Mucosa of rectum (tissue), 2 donors: ENCODE measurements around the gene GATA6.
A peak's percentile ranks its signal among the peaks of the same experiment; 100 is the strongest.

Source experiments
- H3K27ac ChIP-seq, 2 donors: one replicate each; pipeline ENCODE4 v1.7.0; 2013; ENCODE audit warnings: inconsistent platforms in 2 of 2, low read depth in 2 of 2, low read length in 2 of 2
- H3K27me3 ChIP-seq, 2 donors: one replicate each; pipeline ENCODE4 v1.7.0; 2013; ENCODE audit warnings: low read length in 2 of 2; ENCODE audit not compliant: control insufficient read depth in 2 of 2, insufficient read depth in 2 of 2
- H3K36me3 ChIP-seq, 2 donors: one replicate each; pipeline ENCODE4 v1.7.0; 2013; ENCODE audit warnings: low read length in 2 of 2; ENCODE audit not compliant: control insufficient read depth in 2 of 2, insufficient read depth in 2 of 2
- H3K4me1 ChIP-seq, 2 donors: one replicate each; pipeline ENCODE4 v1.7.0; 2013; ENCODE audit warnings: low read length in 2 of 2, mild to moderate bottlenecking in 1 of 2; ENCODE audit not compliant: control insufficient read depth in 2 of 2, insufficient read depth in 2 of 2
- H3K4me3 ChIP-seq, 2 donors: one replicate each; pipeline ENCODE4 v1.7.0; 2013; ENCODE audit warnings: low read length in 2 of 2
- H3K9ac ChIP-seq, 2 donors: one replicate each; pipeline ENCODE4 v1.7.0; 2013; ENCODE audit warnings: low read length in 2 of 2, low read depth in 1 of 2, mild to moderate bottlenecking in 1 of 2
- H3K9me3 ChIP-seq, 2 donors: one replicate each; pipeline ENCODE4 v1.7.0; 2013; ENCODE audit warnings: low read length in 2 of 2; ENCODE audit not compliant: control insufficient read depth in 2 of 2
- donor health status: healthy.
- donor health status: Normal muscosa, but diverticular disease.

The GATA6 gene

DNA sequence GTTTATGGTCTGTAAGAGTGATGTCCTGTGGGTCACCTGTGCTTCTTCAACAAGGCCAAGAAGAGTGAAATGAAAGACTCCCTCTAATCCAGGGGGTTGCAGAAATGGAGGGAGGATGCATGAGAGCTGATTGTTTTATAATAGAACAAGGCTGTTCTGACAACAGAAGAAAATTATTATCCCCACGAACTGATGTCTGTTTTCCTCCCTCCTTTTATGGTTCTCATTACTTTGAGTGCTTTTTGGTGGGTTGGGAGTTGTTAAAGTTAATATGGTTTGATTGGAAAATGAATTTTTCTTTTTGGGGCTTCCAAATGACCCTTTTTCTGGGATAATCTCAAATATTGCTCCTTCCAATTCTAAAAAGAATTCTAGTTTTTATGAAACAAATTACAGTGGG is 33.6 kb downstream of the GATA6 start:
- H3K9me3 ChIP-seq: no peaks in the 10 kb centered on the region
- H3K27me3 ChIP-seq: no peaks in the 10 kb centered on the region
- peaks cover 24% of the 10 kb centered on the region in 2 donors for H3K36me3 ChIP-seq
- H3K27ac ChIP-seq: no peak overlapping the region
- H3K4me1 ChIP-seq: peaks cover 0 to 10% of the 10 kb centered on the region in 2 donors
- H3K9ac ChIP-seq: no peak overlapping the region
- H3K4me3 ChIP-seq: no peak overlapping the region

DNA sequence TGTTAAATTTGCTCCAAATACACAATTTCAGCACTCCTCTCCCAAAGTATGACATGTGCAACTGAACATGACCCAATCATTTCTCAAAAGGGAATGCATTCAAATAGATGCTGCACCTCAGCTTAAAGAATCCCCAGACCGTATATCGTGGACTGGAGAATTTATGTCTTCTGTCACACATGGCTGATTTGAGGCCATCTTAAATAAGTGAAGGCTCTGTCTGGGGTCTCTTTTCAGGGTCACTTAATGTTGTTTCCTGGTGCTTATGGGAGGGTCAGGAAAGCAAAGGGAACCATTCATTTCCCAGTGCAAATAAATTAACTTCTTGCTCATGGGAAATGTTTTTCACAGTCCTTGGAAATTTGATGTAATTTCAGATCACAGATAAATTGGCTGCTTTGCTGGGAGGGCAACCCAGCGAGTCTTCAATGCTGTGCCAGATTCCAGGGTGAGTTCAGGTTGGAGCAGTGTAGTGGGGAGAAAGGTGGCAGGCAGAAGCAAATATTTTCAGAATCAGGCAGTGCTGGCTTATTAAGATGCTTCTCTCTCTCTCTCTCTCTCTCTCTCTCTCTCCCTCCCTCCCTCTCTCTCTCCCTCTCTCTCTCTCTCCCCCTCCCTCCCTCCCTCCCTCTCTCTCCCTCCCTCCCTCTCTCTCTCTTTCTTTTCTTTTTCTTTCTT is 34.3 kb downstream of the GATA6 start:
- Histone ChIP-seq H3K27ac (no peak overlapping the region), H3K36me3 (peaks cover 24% of the 10 kb centered on the region in 2 donors), H3K9me3 (no peaks in the 10 kb centered on the region), H3K4me3 (no peak overlapping the region), H3K9ac (no peak overlapping the region), H3K27me3 (no peaks in the 10 kb centered on the region), H3K4me1 (peaks cover 0 to 4% of the 10 kb centered on the region in 2 donors)

DNA sequence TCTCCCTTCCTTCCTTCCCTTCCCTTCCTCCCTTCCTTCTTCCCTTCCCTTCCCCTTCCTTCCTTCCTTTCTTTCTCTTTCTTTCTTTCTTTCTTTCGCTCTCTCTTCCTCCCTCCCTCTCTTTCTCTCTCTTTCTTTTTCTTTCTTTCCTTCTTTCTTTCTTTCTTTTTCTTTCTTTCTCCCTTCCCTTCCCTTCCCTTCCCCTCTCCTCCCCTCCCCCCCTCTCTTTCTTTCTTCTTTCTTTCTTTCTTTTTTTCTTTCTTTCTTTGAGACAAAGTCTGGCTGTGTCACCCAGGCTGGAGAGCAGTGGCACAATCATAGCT is 34.8 kb downstream of the GATA6 start:
- H3K36me3 ChIP-seq: peaks cover 21 to 24% of the 10 kb centered on the region in 2 donors
- no peaks in the 10 kb centered on the region for H3K27me3 ChIP-seq
- no peaks in the 10 kb centered on the region for H3K9me3 ChIP-seq
- no peaks in the 10 kb centered on the region for H3K4me1 ChIP-seq
- H3K9ac ChIP-seq: no peak overlapping the region
- H3K4me3 ChIP-seq: no peak overlapping the region
- no peak overlapping the region for H3K27ac ChIP-seq

DNA sequence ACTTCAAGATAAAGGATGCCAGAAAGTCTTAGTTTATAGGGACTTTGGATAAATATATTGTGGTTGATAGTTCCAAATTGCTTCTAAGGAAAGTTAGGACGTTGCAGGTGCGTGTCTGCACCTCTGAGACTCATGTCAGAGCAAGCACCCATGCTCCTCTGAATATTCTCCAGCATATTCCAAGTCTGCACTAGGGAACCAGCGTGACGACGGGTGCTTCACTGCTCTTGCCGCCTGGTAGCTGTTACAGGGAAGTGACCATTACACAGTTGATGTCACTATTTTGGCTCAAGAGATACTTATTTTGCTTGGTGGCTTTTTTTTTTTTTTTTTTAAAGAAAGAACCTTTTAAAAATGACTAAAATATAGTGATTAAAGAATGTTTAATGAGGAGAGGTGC is 35.6 kb downstream of the GATA6 start:
- H3K4me1 ChIP-seq: no peaks in the 10 kb centered on the region
- no peak overlapping the region for H3K27ac ChIP-seq
- H3K27me3 ChIP-seq: no peaks in the 10 kb centered on the region
- H3K4me3 ChIP-seq: no peak overlapping the region
- H3K36me3 ChIP-seq: peaks cover 19 to 24% of the 10 kb centered on the region in 2 donors
- H3K9ac ChIP-seq: no peak overlapping the region
- H3K9me3 ChIP-seq: no peaks in the 10 kb centered on the region

DNA sequence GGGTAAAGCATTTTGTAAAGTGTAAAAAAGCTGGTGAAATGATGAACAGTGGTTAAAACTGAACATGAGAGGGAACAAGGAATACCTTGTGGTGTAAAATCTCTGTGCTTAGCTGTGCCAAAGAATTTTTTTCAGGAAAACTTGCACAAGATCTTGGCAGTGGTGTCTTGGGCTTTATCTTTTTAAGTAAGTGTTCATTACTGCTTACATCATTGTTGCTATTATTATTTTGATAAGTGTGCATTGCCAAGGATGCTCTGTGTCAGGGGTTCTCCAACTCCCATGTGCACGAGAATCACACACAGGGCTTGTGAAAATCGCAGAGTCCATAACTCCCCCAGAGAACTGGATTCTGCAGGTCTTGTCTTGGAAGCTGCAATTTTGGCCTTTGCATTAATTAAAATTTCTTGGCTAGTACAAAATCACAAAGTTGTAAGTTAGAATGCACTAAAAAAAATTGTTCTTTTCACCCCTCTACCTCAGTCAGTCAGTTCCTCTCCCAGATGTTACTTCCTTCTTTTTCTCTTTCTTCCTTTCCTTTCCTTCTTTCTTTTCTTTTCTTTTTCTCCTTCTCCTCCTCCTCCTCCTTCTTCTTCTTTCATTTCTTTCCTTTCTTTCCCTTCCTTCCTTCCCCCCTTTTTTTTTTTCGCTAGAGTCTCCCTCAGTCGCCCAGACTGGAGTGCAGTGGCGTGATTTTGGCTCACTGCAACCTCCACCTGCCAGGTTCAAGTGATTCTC is 37.8 kb downstream of the GATA6 start:
- Histone ChIP-seq H3K9ac (no peak overlapping the region), H3K27ac (no peak overlapping the region), H3K4me1 (no peaks in the 10 kb centered on the region), H3K36me3 (peaks cover 6 to 8% of the 10 kb centered on the region in 2 donors), H3K9me3 (no peaks in the 10 kb centered on the region), H3K4me3 (no peak overlapping the region), H3K27me3 (no peaks in the 10 kb centered on the region)

DNA sequence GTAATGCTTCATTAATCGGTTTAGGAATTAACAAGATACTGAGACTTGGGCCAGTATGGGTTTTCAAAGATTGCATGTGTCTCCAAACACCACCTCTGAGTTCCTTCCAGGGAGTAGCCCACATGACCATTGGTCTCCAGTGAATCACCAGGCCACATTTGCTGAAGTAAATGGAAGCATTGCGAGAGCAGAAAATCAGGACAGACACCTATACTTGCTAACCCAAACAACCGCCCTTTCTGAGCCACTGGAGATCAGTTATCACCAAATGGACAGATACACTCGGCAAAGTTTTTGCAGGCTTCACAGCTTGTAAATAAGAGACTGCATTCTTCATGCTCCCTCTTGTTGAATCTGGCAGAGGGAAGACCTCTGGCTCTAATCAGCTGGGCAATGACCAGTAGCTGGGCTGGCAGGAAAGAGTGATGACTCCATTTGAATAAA is 40.9 kb downstream of the GATA6 start:
- no peaks in the 10 kb centered on the region for H3K9me3 ChIP-seq
- no peak overlapping the region for H3K4me3 ChIP-seq
- no peak overlapping the region for H3K9ac ChIP-seq
- H3K27ac ChIP-seq: no peak overlapping the region
- H3K27me3 ChIP-seq: no peaks in the 10 kb centered on the region
- H3K36me3 ChIP-seq: no peaks in the 10 kb centered on the region
- H3K4me1 ChIP-seq: peaks cover 0 to 3% of the 10 kb centered on the region in 2 donors

DNA sequence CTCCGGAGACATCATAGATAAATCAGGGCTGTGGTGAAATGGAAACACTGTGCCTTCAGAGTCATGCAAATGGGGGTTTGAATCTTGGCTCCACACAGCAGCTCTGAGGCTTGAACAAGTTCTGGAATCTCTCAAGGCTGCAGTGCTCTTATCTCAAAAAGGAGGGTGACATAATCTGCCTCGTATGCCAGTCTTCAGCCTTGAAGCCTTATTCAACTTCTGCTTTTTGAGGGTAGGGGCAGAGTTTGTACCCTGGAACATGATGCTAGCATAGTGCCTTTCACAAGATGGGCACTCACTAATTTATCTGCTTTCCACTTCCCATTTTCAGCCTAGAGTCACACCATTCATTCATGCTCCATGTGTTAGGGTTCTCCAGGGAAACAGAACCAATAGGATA is 42.3 kb downstream of the GATA6 start:
- Histone ChIP-seq H3K4me3 (no peak overlapping the region), H3K9ac (no peak overlapping the region), H3K27ac (no peak overlapping the region), H3K4me1 (peaks cover 0 to 3% of the 10 kb centered on the region in 2 donors), H3K9me3 (no peaks in the 10 kb centered on the region), H3K27me3 (no peaks in the 10 kb centered on the region), H3K36me3 (no peaks in the 10 kb centered on the region)

DNA sequence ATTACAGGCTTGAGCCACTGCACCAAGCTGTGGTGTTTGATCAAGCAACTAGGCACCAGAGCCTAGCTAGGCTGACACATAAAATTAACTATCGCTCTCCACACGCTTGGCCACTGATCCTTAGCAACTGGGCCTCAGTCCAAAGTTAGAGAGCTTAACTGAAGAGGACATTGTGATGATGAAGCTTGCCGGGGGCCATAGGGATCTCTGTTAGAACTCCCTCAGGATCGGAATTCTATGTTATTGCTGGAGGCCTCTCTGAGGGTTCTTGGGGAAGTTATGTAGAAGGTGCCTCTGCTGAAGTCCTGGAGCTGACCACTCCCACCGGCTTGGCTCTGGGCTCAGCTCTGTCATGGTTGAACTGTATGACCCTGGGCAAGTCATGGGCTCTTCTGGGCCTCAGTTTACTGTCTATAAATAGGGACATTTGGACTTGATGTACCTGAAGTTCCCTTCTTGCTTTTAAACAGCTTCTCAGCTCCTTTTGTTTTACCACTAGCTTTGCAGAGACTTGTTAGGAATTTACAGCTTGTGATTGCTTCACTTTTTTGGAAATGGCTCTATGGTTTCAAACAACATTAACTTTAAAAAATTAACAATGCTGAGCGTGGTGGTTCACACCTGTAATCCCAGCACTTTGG is 44.1 kb downstream of the GATA6 start:
- H3K9ac ChIP-seq: no peak overlapping the region
- no peaks in the 10 kb centered on the region for H3K27me3 ChIP-seq
- no peaks in the 10 kb centered on the region for H3K9me3 ChIP-seq
- H3K27ac ChIP-seq: no peak overlapping the region
- H3K36me3 ChIP-seq: no peaks in the 10 kb centered on the region
- peaks cover 0 to 6% of the 10 kb centered on the region in 2 donors for H3K4me1 ChIP-seq
- H3K4me3 ChIP-seq: no peak overlapping the region

DNA sequence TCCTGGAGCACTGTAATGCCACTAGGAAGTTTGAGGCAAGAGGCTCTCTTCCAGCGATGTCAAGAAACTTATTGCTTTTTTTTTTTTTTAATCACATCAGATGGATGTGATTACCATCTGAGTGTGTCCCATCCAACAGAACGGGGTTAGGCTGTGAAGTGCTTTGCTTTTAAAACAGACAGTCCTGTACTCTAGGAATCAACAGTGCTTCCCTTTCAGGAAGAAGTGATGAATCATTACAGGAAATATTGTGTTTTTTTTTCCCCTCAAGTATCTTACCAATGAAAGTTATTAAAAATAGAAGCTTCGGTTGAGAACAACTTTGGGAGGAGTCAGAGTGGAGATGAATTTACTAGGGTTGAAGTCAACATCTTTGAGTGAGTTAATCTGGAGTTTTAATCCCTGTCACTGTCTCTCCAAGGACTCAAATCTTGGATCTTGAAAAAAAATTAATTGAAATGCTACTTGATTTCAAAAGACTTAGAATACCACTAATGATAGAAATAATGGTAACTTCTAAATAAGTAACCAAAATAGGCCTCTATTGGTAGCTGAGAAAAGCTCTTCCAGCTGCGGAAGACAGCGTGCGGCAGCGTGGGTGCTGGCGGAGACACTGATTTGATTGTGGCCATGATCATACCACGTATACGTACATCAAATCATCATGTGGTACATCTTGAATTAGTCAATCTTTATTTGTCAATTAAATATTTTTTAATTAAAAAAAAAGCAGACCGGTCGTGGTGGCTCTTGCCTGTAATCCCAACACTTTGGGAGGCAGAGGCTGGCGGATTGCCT is 45.5 kb downstream of the GATA6 start:
- Histone ChIP-seq H3K27me3 (no peaks in the 10 kb centered on the region), H3K4me1 (peaks cover 0 to 9% of the 10 kb centered on the region in 2 donors), H3K9ac (no peak overlapping the region), H3K9me3 (no peaks in the 10 kb centered on the region), H3K27ac (peak overlapping the region in 1 of 2 donors; percentile 63), H3K4me3 (no peak overlapping the region), H3K36me3 (no peaks in the 10 kb centered on the region)

DNA sequence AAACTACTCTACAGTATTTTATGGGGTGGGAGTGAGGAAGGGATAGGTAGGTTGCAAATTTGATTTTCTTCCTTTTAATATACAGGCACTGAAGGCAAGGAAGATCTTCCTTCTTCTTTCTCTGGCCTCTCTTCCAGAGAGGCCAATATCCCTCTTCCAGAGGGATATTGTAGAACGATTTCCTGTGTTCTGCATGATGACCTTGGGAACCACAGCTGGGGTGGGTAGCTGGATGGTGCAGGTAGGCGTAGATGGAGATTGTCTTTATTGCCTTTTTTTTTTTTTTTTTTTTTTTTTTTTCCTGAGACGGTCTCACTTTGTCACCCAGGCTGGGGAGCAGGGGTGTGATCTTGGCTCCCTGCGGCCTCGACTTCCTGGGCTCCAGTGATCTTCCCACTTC is 49.4 kb downstream of the GATA6 start:
- H3K9ac ChIP-seq: no peak overlapping the region
- H3K4me3 ChIP-seq: no peak overlapping the region
- H3K36me3 ChIP-seq: no peaks in the 10 kb centered on the region
- peaks cover 0 to 23% of the 10 kb centered on the region in 2 donors for H3K4me1 ChIP-seq
- H3K27me3 ChIP-seq: no peaks in the 10 kb centered on the region
- H3K9me3 ChIP-seq: no peaks in the 10 kb centered on the region
- H3K27ac ChIP-seq: no peak overlapping the region
